ENCODE measurements around the gene ZBED5.

Gene ZBED5

GRCh38 chr11:10878408-10879214 lies 20.8 kb upstream of the ZBED5 start:
- DNase-seq (ENCODE audit: low read depth in 2 of 2): no peak

- no peak for DNase-seq (ENCODE audit: low read depth in 2 of 2)
Measured at GRCh38 chr11:10876158-10876557, 18.3 kb upstream of the ZBED5 start.

GRCh38 chr11:10875430-10876021 lies 17.7 kb upstream of the ZBED5 start:
- DNase-seq (ENCODE audit: low read depth in 2 of 2): no peak

GRCh38 chr11:10872097-10872496 lies 14.2 kb upstream of the ZBED5 start:
- DNase-seq (ENCODE audit: low read depth in 2 of 2): no peak

GRCh38 chr11:10868352-10868751 lies 10.5 kb upstream of the ZBED5 start:
- no peak for DNase-seq (ENCODE audit: low read depth in 2 of 2)

- no peak for DNase-seq (ENCODE audit: low read depth in 2 of 2)
Measured at GRCh38 chr11:10866893-10867331, 9.1 kb upstream of the ZBED5 start.

GRCh38 chr11:10865837-10866270 lies 8.0 kb upstream of the ZBED5 start:
- DNase-seq (ENCODE audit: low read depth in 2 of 2): no peak

- no peak for DNase-seq (ENCODE audit: low read depth in 2 of 2)
Measured at GRCh38 chr11:10864688-10865087, 6.8 kb upstream of the ZBED5 start.

- no peak for DNase-seq (ENCODE audit: low read depth in 2 of 2)
Measured at GRCh38 chr11:10862446-10862845, 4.6 kb upstream of the ZBED5 start.

- DNase-seq (ENCODE audit: low read depth in 2 of 2): no peak
Measured at GRCh38 chr11:10861799-10862198, 3.9 kb upstream of the ZBED5 start.

GRCh38 chr11:10861047-10861446 lies 3.2 kb upstream of the ZBED5 start:
- DNase-seq (ENCODE audit: low read depth in 2 of 2): no peak

- peak; percentile 6 to 22 for DNase-seq (ENCODE audit: low read depth in 2 of 2)
Measured at GRCh38 chr11:10858439-10859325, 829 bp upstream of the ZBED5 start.

- DNase-seq (ENCODE audit: low read depth in 2 of 2): peak in 1 of 2 donors; percentile 9
Measured at GRCh38 chr11:10857459-10857708, 469 bp downstream of the ZBED5 start.

- no peak for DNase-seq (ENCODE audit: low read depth in 2 of 2)
Measured at GRCh38 chr11:10856689-10857458, 979 bp downstream of the ZBED5 start.

GRCh38 chr11:10855295-10855694 lies 2.6 kb downstream of the ZBED5 start:
- no peak for DNase-seq (ENCODE audit: low read depth in 2 of 2)

GRCh38 chr11:10847960-10848860 lies 9.6 kb downstream of the ZBED5 start:
- no peak for DNase-seq (ENCODE audit: low read depth in 2 of 2)

GRCh38 chr11:10846660-10847059 lies 11.2 kb downstream of the ZBED5 start:
- no peak for DNase-seq (ENCODE audit: low read depth in 2 of 2)

- DNase-seq (ENCODE audit: low read depth in 2 of 2): no peak
Measured at GRCh38 chr11:10845589-10845988, 12.3 kb downstream of the ZBED5 start.

- no peak for DNase-seq (ENCODE audit: low read depth in 2 of 2)
Measured at GRCh38 chr11:10844796-10845195, 13.1 kb downstream of the ZBED5 start.

- DNase-seq (ENCODE audit: low read depth in 2 of 2): no peak
Measured at GRCh38 chr11:10844356-10844755, 13.5 kb downstream of the ZBED5 start.

- DNase-seq (ENCODE audit: low read depth in 2 of 2): no peak
Measured at GRCh38 chr11:10838881-10839280, 19.0 kb downstream of the ZBED5 start.

All from stimulated activated CD8-positive, alpha-beta memory T cell treated with anti-CD3 and anti-CD28 coated beads, Interleukin-2, amount 100 ng/mL, for 1 hour (primary cell).